Ascending aorta (tissue), 2 donors: ENCODE measurements around the gene ABHD13. TPM values are rescaled to one million over a fixed set of nuclear protein-coding genes. Genes with fewer than 3 reads are reported as not detected.

ENCODE experiments used
- DNase-seq, 2 donors: peaks; one replicate each; pipeline ENCODE4 v3.0.0-alpha.2; 2019; ENCODE audit warnings: low spot score in 2 of 2
- H3K27ac ChIP-seq, 2 donors: fragments of 200-600 bp; sonication (generic); one replicate each; pipeline ENCODE4 v1.5.1; 2016 to 2017; ENCODE audit warnings: mild to moderate bottlenecking in 1 of 2
- H3K27me3 ChIP-seq: fragments of 200-600 bp; sonication (generic); one replicate; pipeline ENCODE4 v1.5.1; 2017
- H3K36me3 ChIP-seq, 2 donors: fragments of 200-600 bp; sonication (generic); one replicate each; pipeline ENCODE4 v1.5.1; 2016
- H3K4me1 ChIP-seq, 2 donors: fragments of 200-600 bp; sonication (generic); one replicate each; pipeline ENCODE4 v1.5.1; 2016 to 2017; ENCODE audit warnings: mild to moderate bottlenecking in 1 of 2
- H3K4me3 ChIP-seq, 2 donors: fragments of 200-600 bp; sonication (generic); one replicate each; pipeline ENCODE4 v1.5.1; 2016 to 2017; ENCODE audit warnings: mild to moderate bottlenecking in 1 of 2
- H3K9me3 ChIP-seq, 2 donors: fragments of 200-600 bp; sonication (generic); one replicate each; pipeline ENCODE4 v1.5.1; 2016
- CTCF ChIP-seq, 3 experiments: fragments of 200-600 bp in 2 of 3; fragments of 450-650 bp in 1 of 3; sonication (generic) in 2 of 3; IDR thresholded peaks; one replicate each; pipeline ENCODE4 v1.5.1; 2016 to 2019; ENCODE audit warnings: antibody characterized with exemption in 3 of 3, mild to moderate bottlenecking in 1 of 3, moderate library complexity in 1 of 3
- intact Hi-C: fragments of 100-400 bp; cut with DNase I; formaldehyde crosslinking; loops from one replicate; pipeline ENCODE4 v1.15.1; 2023
- total RNA-seq: library from RNA; depleted of rRNA; stranded (reverse); fragments of >200 nt; gene quantifications from one replicate; pipeline ENCODE4 v1.1.0, GENCODE V29; 2016

The ABHD13 gene
- total RNA-seq, 1 donor from 2014 or later, result 4.5 TPM

GRCh38 chr13:108276060-108276459 is 57.9 kb downstream of the ABHD13 start:
- Histone ChIP-seq H3K9me3 (no peaks in the 10 kb centered on the region), H3K36me3 (no peaks in the 10 kb centered on the region), H3K27me3 (no peaks in the 10 kb centered on the region), H3K27ac (no peak overlapping the region), H3K4me1 (no peaks in the 10 kb centered on the region), H3K4me3 (no peak overlapping the region)
- intact Hi-C loops, result no loop called here
- TF ChIP-seq CTCF (IDR thresholded peaks at IDR 0.05), result no peak
- peak in 1 of 2 donors; percentile 63 for DNase-seq

- DNase-seq, result no peak
- no peaks in the 10 kb centered on the region for H3K36me3 ChIP-seq
- no peaks in the 10 kb centered on the region for H3K9me3 ChIP-seq
- H3K27me3 ChIP-seq, result no peaks in the 10 kb centered on the region
- H3K27ac ChIP-seq, result no peak overlapping the region
- H3K4me3 ChIP-seq, result no peak overlapping the region
- TF ChIP-seq CTCF (IDR thresholded peaks at IDR 0.05), result no peak
- no peaks in the 10 kb centered on the region for H3K4me1 ChIP-seq
- intact Hi-C loops, result no loop called here
Measured at GRCh38 chr13:108278466-108278865, 60.3 kb downstream of the ABHD13 start.

GRCh38 chr13:108281901-108282300 is 63.7 kb downstream of the ABHD13 start:
- Histone ChIP-seq H3K27ac (no peak overlapping the region), H3K27me3 (no peaks in the 10 kb centered on the region), H3K9me3 (no peaks in the 10 kb centered on the region), H3K36me3 (no peaks in the 10 kb centered on the region), H3K4me1 (no peaks in the 10 kb centered on the region), H3K4me3 (no peak overlapping the region)
- intact Hi-C loops, result no loop called here
- TF ChIP-seq CTCF (IDR thresholded peaks at IDR 0.05), result no peak
- DNase-seq, result no peak

GRCh38 chr13:108283110-108283509 is 64.9 kb downstream of the ABHD13 start:
- Histone ChIP-seq H3K9me3 (no peaks in the 10 kb centered on the region), H3K27ac (no peak overlapping the region), H3K36me3 (no peaks in the 10 kb centered on the region), H3K4me1 (no peaks in the 10 kb centered on the region), H3K4me3 (no peak overlapping the region), H3K27me3 (no peaks in the 10 kb centered on the region)
- no peak for TF ChIP-seq CTCF (IDR thresholded peaks at IDR 0.05)
- intact Hi-C loops, result no loop called here
- DNase-seq, result no peak

Other genes with a start within 250 kb of the ABHD13 start
- gene LIG4, start 2.9 kb upstream of the ABHD13 start, total RNA-seq, result 1.8 TPM
- gene TNFSF13B, start 51.3 kb downstream of the ABHD13 start, total RNA-seq, result 15.0 TPM